ENCODE results near the gene NUP205. TPM values are rescaled to one million over a fixed set of nuclear protein-coding genes. Genes with fewer than 3 reads are reported as not detected.

Gene NUP205
- total RNA-seq, 1 experiment from 2014 or later, result 171 TPM

- Mint-ChIP-seq H3K36me3 (peaks cover 61% of the 10 kb centered on the region), H3K4me3 (no peak overlapping the region), H3K9me3 (no peaks in the 10 kb centered on the region), H3K27me3 (ENCODE audit: low read depth) (no peaks in the 10 kb centered on the region), H3K4me1 (no peaks in the 10 kb centered on the region), H3K27ac (no peak overlapping the region)
- ATAC-seq, result no peak
- ChIA-PET CTCF (interaction anchor here (0.8 kb wide), 1 partner anchor 72 kb away, joined by 3 read pairs; no protein-coding TSS in a partner anchor), POLR2A (interaction anchor here (0.5 kb wide), 1 partner anchor 168 kb away, joined by 6 read pairs; no protein-coding TSS in a partner anchor)
- DNase-seq (ENCODE audit: low spot score), result no peak
- TF ChIP-seq, protein P1, sequence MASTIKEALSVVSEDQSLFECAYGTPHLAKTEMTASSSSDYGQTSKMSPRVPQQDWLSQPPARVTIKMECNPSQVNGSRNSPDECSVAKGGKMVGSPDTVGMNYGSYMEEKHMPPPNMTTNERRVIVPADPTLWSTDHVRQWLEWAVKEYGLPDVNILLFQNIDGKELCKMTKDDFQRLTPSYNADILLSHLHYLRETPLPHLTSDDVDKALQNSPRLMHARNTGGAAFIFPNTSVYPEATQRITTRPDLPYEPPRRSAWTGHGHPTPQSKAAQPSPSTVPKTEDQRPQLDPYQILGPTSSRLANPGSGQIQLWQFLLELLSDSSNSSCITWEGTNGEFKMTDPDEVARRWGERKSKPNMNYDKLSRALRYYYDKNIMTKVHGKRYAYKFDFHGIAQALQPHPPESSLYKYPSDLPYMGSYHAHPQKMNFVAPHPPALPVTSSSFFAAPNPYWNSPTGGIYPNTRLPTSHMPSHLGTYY (CRISPR knock-in tag; IDR thresholded peaks at IDR 0.05), result no peak
These were observed 15.8 kb downstream of the NUP205 start for GRCh38 chr7:135573541-135573940.

- DNase-seq (ENCODE audit: low spot score) (no peak), ATAC-seq (no peak)
- Mint-ChIP-seq H3K27me3 (ENCODE audit: low read depth) (no peaks in the 10 kb centered on the region), H3K27ac (no peak overlapping the region; the same call in 1 of the 2 replicates), H3K9me3 (no peaks in the 10 kb centered on the region), H3K4me1 (no peaks in the 10 kb centered on the region), H3K4me3 (no peak overlapping the region), H3K36me3 (peaks cover 76% of the 10 kb centered on the region)
- CTCF ChIA-PET, result no interaction called here
- no peak for TF ChIP-seq PREB (CRISPR knock-in tag; IDR thresholded peaks at IDR 0.05; ENCODE audit: borderline replicate concordance)
- TF ChIP-seq, protein P2, sequence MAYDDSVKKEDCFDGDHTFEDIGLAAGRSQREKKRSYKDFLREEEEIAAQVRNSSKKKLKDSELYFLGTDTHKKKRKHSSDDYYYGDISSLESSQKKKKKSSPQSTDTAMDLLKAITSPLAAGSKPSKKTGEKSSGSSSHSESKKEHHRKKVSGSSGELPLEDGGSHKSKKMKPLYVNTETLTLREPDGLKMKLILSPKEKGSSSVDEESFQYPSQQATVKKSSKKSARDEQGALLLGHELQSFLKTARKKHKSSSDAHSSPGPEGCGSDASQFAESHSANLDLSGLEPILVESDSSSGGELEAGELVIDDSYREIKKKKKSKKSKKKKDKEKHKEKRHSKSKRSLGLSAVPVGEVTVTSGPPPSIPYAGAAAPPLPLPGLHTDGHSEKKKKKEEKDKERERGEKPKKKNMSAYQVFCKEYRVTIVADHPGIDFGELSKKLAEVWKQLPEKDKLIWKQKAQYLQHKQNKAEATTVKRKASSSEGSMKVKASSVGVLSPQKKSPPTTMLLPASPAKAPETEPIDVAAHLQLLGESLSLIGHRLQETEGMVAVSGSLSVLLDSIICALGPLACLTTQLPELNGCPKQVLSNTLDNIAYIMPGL (CRISPR knock-in tag; IDR thresholded peaks at IDR 0.05), result no peak
- no peak for TF ChIP-seq ZNF532 (CRISPR knock-in tag; IDR thresholded peaks at IDR 0.05; ENCODE audit: borderline replicate concordance)
- no peak for TF ChIP-seq KAT7 (CRISPR knock-in tag; IDR thresholded peaks at IDR 0.05; ENCODE audit: borderline replicate concordance)
- no peak for TF ChIP-seq NFATC4 (CRISPR knock-in tag; IDR thresholded peaks at IDR 0.05)
- no peak for TF ChIP-seq CREB1 (CRISPR knock-in tag; IDR thresholded peaks at IDR 0.05)
- no peak for TF ChIP-seq TP53 (CRISPR knock-in tag; IDR thresholded peaks at IDR 0.05)
- TF ChIP-seq SOX15 (CRISPR knock-in tag; IDR thresholded peaks at IDR 0.05), result no peak
- TF ChIP-seq ELF4 (CRISPR knock-in tag; IDR thresholded peaks at IDR 0.05; ENCODE audit: low read depth), result no peak
- TF ChIP-seq, protein P3, sequence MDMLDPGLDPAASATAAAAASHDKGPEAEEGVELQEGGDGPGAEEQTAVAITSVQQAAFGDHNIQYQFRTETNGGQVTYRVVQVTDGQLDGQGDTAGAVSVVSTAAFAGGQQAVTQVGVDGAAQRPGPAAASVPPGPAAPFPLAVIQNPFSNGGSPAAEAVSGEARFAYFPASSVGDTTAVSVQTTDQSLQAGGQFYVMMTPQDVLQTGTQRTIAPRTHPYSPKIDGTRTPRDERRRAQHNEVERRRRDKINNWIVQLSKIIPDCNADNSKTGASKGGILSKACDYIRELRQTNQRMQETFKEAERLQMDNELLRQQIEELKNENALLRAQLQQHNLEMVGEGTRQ (CRISPR knock-in tag; IDR thresholded peaks at IDR 0.05), result no peak
- TF ChIP-seq IRF2 (CRISPR knock-in tag; IDR thresholded peaks at IDR 0.05; ENCODE audit: borderline replicate concordance, low read depth), result no peak
- TF ChIP-seq, protein P1 (CRISPR knock-in tag; IDR thresholded peaks at IDR 0.05), result no peak
- no peak for TF ChIP-seq NR3C1 (CRISPR knock-in tag; conservative IDR thresholded peaks at IDR 0.05; ENCODE audit: low read depth)
- no peak for TF ChIP-seq NFYB (CRISPR knock-in tag; conservative IDR thresholded peaks at IDR 0.05; ENCODE audit: low read depth)
- no peak for TF ChIP-seq ZNF671 (CRISPR knock-in tag; IDR thresholded peaks at IDR 0.05)
- no peak for TF ChIP-seq GABPB1 (CRISPR knock-in tag; IDR thresholded peaks at IDR 0.05)
- no peak for TF ChIP-seq GRHL2 (CRISPR knock-in tag; IDR thresholded peaks at IDR 0.05; ENCODE audit: insufficient replicate concordance, severe bottlenecking)
- no peak for TF ChIP-seq ATF2 (CRISPR knock-in tag; IDR thresholded peaks at IDR 0.05; ENCODE audit: borderline replicate concordance, low read depth)
- TF ChIP-seq ZNF138 (CRISPR knock-in tag; conservative IDR thresholded peaks at IDR 0.05), result no peak
- POLR2A ChIA-PET, result no interaction called here
These were observed 17.6 kb downstream of the NUP205 start for GRCh38 chr7:135575296-135575695.

Measured in WTC11 (cell line).